ENCODE data around the gene P2RY2. TPM values are rescaled to one million over a fixed set of nuclear protein-coding genes. Genes with fewer than 3 reads are reported as not detected.
"Not testable (repeated sequence)": the region's sequence is repeated elsewhere in the genome, so short reads cannot be mapped to it uniquely, and the experiment has no call there.

The P2RY2 gene
- total RNA-seq, 2 donors from 2014 or later: 3.5 to 5.7 TPM

- H3K27me3 ChIP-seq (replicated peaks; ENCODE audit: insufficient read depth): no peaks in the 10 kb centered on the region
- no peaks in the 10 kb centered on the region for H3K9me3 ChIP-seq
- no peak for TF ChIP-seq CTCF (IDR thresholded peaks at IDR 0.05)
- H3K36me3 ChIP-seq: no peaks in the 10 kb centered on the region
- no peak for DNase-seq (ENCODE audit: low spot score)
- H3K27ac ChIP-seq: no peak overlapping the region
- H3K4me3 ChIP-seq: no peak overlapping the region
- peaks cover 7 to 22% of the 10 kb centered on the region in 2 donors for H3K4me1 ChIP-seq (ENCODE audit: control insufficient read depth in 1 of 2, low read depth in 2 of 2)
- ATAC-seq (ENCODE audit: insufficient number of reproducible peaks, low FRiP score, low read depth): no peak
Measured at GRCh38 chr11:73270016-73270854, 52.2 kb downstream of the P2RY2 start.

GRCh38 chr11:73270855-73271477, 52.9 kb downstream of the P2RY2 start:
- peaks cover 7 to 15% of the 10 kb centered on the region in 2 donors for H3K4me1 ChIP-seq (ENCODE audit: control insufficient read depth in 1 of 2, low read depth in 2 of 2)
- no peaks in the 10 kb centered on the region for H3K36me3 ChIP-seq
- H3K9me3 ChIP-seq: no peaks in the 10 kb centered on the region
- no peak overlapping the region for H3K27ac ChIP-seq
- no peak for DNase-seq (ENCODE audit: low spot score)
- no peak overlapping the region for H3K4me3 ChIP-seq
- no peaks in the 10 kb centered on the region for H3K27me3 ChIP-seq (replicated peaks; ENCODE audit: insufficient read depth)
- no peak for TF ChIP-seq CTCF (IDR thresholded peaks at IDR 0.05)
- no peak for ATAC-seq (ENCODE audit: insufficient number of reproducible peaks, low FRiP score, low read depth)

GRCh38 chr11:73271478-73271865, 53.4 kb downstream of the P2RY2 start:
- not testable (repeated sequence) for H3K36me3 ChIP-seq; H3K9me3 ChIP-seq; H3K27me3 ChIP-seq (replicated peaks; ENCODE audit: insufficient read depth); H3K27ac ChIP-seq; H3K4me3 ChIP-seq; ATAC-seq (ENCODE audit: insufficient number of reproducible peaks, low FRiP score, low read depth); DNase-seq (ENCODE audit: low spot score)
- H3K4me1 ChIP-seq (ENCODE audit: control insufficient read depth in 1 of 2, low read depth in 2 of 2): peaks cover 3 to 10% of the 10 kb centered on the region in 2 donors

GRCh38 chr11:73271936-73272679, 54.0 kb downstream of the P2RY2 start, which contains the start of gene P2RY6:
Gene P2RY6, plus strand, starts transcription at chr11:73272338. Its CDS starts 24,181 bp downstream, at chr11:73296519.
- Histone ChIP-seq H3K27me3 (replicated peaks; ENCODE audit: insufficient read depth) (no peaks in the 10 kb centered on the region), H3K4me3 (peak within 1 kb of the TSS; percentile 15), H3K4me1 (ENCODE audit: control insufficient read depth in 1 of 2, low read depth in 2 of 2) (peaks cover 0 to 4% of the 10 kb centered on the region in 2 donors), H3K9me3 (no peaks in the 10 kb centered on the region), H3K27ac (no peak within 1 kb of the TSS), H3K36me3 (no peaks in the 10 kb centered on the region)
- ATAC-seq (ENCODE audit: insufficient number of reproducible peaks, low FRiP score, low read depth) (no peak), DNase-seq (ENCODE audit: low spot score) (no peak)
- no peak for TF ChIP-seq CTCF (IDR thresholded peaks at IDR 0.05)

- Histone ChIP-seq H3K27ac (no peak overlapping the region), H3K4me3 (peak overlapping the region; percentile 15), H3K4me1 (ENCODE audit: control insufficient read depth in 1 of 2, low read depth in 2 of 2) (no peaks in the 10 kb centered on the region), H3K36me3 (no peaks in the 10 kb centered on the region), H3K9me3 (no peaks in the 10 kb centered on the region), H3K27me3 (replicated peaks; ENCODE audit: insufficient read depth) (no peaks in the 10 kb centered on the region)
- no peak for TF ChIP-seq CTCF (IDR thresholded peaks at IDR 0.05)
- DNase-seq (ENCODE audit: low spot score): no peak
- no peak for ATAC-seq (ENCODE audit: insufficient number of reproducible peaks, low FRiP score, low read depth)
Measured at GRCh38 chr11:73272680-73273038, 54.6 kb downstream of the P2RY2 start.
